NCI-H2107 treated with DMSO at 0.1 percent for 48 hours (cell line): ENCODE data around the gene PTPRN2.
"Not testable (repeated sequence)": the region's sequence is repeated elsewhere in the genome, so short reads cannot be mapped to it uniquely, and the experiment has no call there.

ENCODE experiments used
- DNase-seq: peaks from one replicate; lab custom pipeline; 2025; ENCODE audit not compliant: unreplicated experiment; lab: John Stamatoyannopoulos, UW

PTPRN2 gene

DNA sequence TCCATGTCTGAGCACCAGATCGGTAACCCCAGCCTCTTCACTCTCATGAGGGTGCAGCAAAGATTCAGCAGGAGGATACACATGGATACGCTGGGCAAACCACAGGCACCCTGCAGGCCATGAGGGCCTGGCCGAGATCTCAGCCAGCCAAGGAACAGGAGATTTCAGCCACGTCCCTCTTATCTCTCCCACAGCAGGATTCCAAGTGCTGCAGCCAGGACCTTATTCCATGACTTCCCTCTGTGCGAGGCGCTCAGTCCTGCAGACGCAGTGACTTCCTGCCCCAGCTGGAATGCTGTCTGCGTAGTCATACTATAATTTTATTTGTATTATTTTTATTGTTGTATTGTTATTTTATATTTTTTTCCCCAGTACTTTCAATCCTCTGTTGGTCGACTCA lies 66.8 kb downstream of the PTPRN2 start:
- no peak for DNase-seq

DNA sequence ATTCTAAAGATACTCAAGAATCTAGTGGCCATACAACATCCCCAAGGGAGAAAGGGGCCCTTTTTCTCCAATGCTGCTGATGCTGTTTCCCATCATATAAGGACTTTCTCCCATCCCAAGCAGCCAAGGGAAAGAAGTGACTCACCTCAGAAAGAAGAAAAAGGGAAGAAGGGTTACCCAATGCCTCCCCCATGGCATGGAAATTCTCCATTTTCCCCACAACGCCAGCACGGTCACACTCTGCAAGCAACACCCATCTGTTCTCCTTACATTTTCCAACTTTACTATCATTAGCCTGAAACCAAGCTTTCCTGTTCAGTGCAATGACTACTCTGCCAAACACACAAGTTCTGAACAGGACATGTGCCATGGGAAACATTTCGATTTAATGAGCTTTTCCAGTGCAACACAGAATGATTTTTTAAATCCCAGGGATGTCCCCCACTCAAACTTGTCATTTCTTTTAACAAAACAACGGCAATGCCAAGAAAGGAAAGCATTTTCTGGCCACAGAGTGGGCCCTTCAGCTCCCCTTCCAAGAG lies 67.9 kb downstream of the PTPRN2 start:
- DNase-seq: no peak

DNA sequence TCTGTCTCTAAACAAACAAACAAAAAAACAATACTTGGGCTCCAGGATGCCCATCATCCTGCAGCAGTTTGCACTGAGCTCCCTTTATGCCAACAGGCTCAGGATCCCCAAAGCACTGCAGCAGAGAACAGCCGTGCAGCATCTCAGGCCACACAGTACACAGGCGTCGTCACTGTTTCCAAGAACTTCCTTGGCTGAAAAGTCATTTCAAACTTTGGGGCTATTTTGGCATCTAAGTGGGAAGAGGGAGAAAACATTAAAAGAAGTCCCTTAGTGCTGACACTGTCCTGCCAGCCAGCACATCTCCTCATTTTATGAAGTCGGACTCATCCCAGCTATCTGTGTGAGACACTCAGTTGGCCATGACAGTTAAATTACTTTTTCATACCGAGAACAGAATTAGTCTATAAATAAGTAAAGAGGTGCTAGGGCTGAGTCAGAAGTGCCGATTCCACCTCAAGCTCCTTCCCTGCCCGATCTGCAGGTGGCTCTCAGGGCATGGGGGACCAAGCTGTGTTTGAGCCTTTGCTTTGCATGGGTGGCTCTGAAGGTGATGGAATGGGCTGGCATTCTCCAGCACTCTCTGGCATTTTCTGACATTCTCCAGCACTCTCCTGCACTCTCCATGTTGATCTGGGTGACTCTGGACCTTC lies 68.5 kb downstream of the PTPRN2 start:
- no peak for DNase-seq

DNA sequence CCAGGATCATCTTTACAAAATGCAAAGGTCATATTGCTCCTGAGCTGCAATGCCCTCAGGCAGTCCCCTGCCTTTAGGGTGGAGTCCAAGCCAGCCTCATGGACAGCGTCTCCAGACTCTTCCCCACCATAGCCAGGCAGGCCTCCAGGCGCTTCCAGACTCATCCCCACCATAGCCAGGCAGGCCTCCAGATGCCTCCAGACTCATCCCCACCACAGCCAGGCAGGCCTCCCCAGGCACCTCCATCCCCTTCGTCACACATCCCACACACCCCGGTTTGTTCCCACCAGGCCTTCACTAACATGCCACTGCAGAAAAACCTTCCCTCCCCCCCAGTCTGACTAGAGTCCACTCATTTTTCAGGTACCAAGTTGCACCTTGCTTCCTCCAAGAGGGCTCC lies 70.1 kb downstream of the PTPRN2 start:
- DNase-seq: no peak

DNA sequence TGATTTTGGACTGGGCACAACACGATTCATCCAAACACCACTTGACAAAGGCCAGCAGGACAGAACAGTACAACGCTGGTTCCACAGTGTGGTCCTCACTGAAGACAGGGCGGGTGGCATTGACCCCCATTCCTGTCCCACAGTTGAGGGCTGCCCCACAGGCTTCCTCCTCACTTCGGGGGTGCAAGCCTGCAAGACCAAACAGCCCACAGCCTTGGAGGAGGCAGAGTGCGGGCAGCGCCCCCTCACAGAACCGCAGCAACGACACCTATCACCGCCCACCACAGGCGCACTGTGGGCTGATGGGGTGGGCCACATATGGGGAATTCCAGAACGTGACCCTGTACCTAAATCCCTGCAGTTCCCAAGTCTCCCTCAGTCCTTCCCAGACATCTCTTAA lies 70.6 kb downstream of the PTPRN2 start:
- no peak for DNase-seq

DNA sequence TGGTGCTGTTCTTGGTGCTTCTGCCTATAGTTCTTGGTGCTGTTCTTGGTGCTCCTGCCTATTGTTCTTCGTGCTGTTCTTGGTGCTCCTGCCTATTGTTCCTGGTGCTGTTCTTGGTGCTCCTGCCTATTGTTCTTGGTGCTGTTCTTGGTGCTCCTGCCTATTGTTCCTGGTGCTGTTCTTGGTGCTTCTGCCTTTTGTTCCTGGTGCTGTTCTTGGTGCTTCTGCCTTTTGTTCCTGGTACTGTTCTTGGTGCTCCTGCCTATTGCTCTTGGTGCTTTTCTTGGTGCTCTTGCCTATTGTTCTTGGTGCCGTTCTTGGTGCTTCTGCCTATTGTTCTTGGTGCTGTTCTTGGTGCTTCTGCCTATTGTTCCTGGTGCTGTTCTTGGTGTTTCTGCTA lies 71.1 kb downstream of the PTPRN2 start:
- DNase-seq: no peak

DNA sequence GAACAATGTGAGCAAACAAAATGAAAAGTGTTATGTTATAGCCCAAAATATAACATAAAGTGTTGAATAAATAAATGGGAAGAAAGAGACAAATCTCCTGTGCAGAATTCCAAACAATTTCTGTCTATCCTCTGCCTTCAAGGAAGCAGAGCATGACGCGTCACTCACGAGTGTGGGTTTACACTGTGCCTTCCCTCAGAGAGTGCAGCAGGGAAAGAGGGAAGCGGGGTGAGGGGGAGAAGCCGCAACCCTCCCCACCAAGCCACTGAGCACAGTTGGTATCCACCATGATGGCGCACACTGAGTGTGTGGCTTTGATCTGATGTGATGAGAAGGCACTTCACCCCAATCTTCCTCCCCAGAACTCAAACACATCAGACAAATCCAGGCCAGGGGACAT lies 74.8 kb downstream of the PTPRN2 start:
- no peak for DNase-seq

DNA sequence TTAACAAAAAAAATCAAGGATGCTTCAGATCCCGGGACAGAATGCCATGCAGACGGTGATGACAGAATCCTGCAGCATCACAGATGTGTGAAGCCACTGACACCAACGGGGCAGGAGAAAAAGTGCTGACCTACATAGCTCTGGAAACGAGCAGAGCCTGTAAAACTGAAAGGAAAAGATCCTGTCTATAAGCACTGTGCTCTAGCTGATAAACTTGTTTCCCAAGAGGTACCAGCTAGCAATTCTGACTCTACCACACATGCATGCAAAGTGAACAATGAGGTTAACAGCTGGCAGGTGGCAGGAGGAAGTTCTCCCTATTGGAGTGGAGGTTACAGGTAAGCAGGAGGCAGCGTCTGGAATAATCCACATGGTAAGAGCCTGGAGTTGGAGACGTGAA lies 75.6 kb downstream of the PTPRN2 start:
- DNase-seq: no peak

DNA sequence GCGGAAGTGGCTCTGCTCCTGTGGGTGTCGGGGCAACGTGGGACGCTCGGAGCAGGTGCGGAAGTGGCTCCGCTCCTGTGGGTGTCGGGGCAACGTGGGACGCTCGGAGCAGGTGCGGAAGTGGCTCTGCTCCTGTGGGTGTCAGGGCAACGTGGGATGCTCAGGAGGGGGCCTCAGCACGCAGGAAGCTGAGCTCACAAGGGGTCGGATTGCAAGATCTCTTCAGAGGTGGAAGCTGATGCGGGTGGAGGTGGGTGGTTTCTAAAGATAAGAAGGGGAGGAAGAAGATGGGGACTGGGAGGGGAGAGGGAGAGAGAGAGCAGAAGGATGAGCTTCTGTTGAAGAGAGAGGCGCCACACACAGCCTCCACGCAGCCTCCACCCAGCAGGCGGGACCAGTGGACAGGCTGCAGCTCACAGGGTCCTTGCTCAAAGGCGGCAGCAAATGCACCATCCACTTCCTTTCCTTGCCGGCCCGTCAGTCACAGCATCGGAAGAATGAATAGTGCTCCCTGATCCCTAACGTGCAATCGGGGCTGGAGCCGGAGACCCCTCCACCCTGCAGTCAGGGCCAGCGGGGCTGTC lies 78.7 kb downstream of the PTPRN2 start:
- DNase-seq: peak; percentile 19

DNA sequence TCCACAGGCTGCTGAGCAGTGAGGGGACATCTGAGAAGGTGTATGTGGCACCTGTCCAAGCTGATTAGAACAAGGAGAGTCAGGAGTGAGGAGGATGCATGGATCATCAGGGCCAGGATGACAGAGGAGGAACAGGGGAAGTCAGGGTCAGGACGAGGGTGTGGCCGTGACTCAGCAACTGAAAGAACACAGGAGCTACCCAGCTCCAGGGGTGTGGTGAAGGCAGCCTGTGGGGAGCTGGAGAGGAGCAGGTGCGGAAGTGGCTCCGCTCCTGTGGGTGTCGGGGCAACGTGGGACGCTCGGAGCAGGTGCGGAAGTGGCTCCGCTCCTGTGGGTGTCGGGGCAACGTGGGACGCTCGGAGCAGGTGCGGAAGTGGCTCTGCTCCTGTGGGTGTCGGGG lies 79.3 kb downstream of the PTPRN2 start:
- peak; percentile 81 for DNase-seq

DNA sequence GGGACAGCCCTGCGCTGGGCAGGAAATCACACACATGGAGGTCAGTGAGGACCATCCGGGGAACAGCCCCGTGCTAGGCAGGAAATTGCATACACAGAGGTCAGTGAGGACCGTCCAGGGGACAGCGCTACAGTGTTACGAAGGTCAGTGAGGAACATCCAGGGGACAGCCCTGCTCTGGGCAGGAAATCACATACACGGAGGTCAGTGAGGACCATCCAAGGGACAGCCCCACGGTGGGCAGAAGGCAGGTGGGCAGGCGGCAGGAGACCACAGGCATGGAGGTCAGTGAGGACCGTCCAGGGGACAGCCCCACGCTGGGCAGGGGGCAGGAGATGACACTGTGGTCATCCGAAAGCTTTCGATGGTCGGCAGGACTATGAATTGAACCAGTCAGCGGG lies 79.7 kb downstream of the PTPRN2 start:
- no peak for DNase-seq

DNA sequence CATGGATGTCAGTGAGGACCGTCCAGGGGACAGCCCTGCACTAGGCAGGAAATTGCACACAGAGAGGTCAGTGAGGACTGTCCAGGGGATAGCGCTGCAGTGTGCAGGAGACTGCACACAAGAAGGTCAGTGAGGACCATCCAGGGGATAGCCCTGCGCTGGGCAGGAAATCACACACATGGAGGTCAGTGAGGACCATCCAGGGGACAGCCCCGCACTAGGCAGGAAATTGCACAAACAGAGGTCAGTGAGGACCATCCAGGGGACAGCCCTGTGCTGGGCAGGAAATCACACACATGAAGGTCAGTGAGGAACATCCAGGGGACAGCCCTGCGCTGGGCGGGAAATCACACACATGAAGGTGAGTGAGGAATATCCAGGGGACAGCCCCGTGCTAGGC lies 80.4 kb downstream of the PTPRN2 start:
- not testable (repeated sequence) for DNase-seq

DNA sequence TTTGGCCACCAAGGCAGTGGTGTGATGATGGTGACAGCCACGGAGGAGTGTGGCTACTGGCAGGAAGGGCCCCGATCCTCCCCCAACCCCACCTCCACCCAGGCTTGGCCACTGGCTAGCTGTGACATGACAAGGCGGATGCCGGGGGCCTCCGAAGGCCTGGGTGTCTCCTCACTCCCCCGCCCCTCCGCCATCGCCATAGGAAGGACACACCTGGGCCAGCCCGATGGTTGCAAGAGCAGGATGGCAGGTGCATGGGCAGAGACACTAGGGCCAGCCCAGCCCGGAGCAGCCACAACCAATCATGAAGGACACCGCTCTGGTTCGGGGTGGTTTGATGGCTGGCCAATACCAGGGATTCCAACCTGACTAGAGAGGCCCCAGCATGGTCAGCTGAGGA lies 81.0 kb downstream of the PTPRN2 start:
- no peak for DNase-seq

DNA sequence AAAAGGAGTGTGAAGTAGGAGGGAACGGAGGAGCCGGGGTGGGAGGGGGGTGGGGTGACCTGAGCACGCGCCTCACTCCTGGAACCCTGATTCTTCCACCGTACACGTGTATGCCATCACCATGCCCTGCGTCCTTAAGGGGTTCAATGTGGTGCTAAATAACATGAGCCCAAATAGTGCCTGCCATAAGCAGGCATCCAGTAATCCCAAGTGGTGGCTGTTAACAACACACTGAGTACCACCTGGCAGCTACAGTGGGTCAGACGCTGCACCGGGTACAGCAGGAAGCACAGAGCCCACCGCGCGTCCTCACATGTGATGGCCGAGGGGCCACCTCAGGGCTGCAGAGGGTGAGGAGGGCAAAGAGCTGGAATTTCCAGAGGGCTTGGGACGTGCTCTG lies 81.9 kb downstream of the PTPRN2 start:
- DNase-seq: no peak

DNA sequence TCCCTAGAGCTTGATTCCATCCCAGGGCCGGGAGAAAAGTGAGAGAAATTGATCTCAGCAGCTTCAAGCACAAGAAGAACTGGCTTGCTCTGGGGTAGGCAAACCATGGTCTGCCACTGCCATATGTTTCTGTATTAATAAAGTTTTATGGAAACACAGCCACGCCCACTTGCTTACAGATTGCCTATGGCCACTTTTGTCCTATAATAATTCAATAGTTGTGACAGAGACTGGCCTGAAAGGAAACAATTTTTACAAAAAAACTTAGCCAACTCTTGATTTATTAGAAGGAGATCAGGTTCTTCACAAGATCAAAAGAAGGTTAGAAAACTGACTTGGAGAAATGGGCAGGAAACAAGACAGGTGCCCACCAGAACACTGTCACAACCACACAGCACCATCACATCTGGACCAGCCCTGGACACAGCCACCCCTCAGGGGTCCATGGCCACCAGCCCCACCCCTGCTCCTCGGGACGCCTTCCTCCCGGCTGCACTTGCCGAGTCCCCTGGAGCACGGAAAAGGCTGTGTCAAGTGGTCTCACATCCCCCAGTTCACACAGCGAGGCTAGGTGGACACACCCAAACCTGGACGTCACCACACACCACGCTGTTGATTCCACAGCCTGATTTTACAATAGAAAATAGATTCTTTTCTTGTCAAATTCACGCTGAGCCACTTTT lies 85.4 kb downstream of the PTPRN2 start:
- DNase-seq: no peak

DNA sequence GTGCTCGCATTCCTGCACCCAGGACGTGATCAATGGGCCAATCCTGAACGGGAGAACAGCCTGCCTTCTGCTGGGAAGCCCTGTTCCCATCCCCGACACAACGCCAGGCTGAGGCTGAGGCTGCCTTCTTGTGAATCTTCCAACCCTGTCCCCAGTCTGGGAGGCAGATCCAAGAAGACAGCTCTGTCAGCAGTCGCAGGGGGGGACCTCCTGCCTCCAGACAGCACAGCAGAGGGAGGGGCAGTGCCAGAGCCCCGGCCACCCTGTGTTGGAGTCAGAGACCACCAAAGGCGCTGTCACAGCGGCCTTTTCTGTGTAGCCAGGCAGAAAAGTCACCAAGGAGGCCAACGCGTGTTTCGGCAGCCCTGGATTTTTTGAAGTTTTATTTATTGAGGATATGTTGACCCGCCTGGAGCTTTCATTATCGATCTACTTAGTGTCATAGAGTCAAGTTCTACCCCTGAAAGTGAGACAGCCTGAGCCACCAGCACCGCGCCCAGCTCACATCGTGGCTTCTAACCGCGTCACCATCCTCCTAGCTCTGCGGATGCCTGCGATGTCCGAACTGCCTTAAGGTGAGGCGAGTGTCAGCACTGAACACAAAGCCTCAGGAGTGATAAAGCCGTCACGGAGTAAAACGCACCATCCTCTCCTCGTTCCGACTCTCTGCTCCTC lies 86.1 kb downstream of the PTPRN2 start:
- DNase-seq: no peak

DNA sequence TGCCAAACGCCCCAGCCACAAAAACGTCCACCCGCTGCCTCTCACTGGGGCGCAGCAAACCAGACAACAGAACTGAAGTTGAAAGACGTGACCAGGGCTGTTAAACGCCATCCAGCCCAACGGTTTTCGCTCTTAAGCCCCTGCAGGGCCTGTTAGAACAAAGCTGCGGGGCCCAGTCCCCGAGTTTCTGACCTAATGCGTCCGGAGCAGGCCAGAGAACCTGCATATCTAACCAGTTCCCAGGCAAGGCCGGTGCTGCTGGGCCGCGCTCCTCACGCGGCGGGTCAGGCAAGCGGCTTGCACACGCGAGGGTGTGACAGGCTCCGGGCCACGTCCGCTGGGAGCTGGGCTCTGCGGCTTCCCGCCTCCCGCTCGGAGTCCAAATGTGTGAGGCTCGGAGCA lies 87.0 kb downstream of the PTPRN2 start:
- DNase-seq: peak; percentile 52

DNA sequence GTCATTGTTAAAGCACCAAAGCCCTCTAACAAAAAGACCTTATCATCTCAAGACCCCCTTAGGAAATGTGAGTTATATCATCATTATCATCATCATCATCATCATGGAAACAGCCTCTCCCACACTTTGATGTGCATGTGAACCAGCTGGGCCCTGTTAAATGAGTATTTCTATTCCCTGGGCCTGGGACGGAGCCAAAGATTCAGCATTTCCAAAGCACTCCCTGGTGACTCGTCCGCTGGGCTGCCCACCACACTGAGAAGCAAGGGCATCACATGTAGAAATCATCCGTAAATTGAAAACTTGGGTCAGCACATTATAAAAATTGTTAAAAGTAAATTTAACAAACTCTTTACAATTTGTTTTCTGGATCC lies 88.6 kb downstream of the PTPRN2 start:
- DNase-seq: no peak

DNA sequence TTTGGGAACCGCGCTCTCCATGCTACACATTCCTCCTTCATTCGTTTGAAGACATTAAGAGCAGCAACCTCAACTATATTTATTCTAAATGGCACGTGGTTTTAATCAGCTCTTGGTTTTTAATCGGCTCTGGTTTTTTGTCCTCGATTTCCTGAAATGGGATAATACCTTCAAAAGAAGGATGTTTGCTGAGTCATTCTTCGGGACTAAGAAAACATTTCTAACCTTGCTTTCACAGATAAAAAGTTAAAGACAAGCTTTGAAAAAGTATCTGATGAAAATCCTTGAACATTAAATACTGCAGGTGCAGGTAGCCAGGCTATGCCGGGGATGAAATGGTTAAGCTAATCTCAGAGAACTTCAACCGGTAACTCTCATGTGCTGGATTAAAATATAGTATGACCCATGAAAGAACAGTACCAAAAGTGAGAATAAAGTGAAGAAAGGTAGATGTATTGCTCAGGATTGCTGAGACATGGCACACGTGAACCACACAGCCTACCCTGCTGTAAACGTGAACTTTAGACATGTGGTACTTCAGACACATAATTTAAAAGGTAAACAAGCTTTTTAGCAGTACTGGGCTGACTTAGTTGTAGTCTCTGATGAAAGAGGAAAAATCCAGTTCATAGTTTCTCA lies 89.1 kb downstream of the PTPRN2 start:
- DNase-seq: peak; percentile 18

DNA sequence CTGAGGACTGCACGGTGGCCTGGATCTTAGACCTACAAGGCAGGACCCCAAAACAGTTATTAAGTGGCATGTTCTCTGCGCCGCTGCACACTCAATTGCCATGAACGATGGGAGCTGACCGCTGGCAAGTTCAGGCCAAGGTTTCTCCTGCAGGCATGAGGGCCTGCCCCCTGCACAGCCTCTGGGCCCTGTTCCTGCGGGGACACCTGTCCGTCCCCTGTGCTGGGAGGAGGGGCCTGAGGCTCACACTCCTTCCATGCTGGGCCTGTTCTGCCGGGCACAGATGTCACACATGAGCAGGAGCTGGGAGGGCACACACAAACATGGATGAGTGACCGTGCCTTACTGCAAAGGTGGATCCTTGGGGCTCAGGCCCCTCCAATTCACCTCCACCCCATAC lies 90.0 kb downstream of the PTPRN2 start:
- DNase-seq: no peak

DNA sequence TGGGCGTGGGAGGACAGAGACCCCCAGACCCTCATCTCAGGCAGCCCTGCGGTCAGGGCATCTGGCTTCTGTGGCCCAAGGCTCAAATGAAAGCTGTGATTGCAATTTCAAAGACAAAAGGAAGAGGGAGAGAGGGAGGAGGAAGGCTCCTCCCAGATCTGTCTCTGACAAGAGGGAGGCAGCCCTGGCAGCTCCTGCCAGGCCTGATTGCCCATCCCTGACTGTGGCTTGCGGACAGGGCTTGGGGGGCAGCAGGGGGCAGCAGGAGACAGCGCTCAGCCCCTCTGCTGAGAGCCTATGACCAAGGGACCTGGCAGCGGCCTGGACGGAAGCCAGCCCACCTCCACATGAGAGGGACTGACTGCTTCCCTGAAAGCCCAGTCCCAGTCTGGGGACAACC lies 91.8 kb downstream of the PTPRN2 start:
- DNase-seq: peak; percentile 54
